CD14-positive monocyte (primary cell): ENCODE data around the gene FAM13A. TPM values are rescaled to one million over a fixed set of nuclear protein-coding genes. Genes with fewer than 3 reads are reported as not detected.
"Not testable (repeated sequence)": the region's sequence is repeated elsewhere in the genome, so short reads cannot be mapped to it uniquely, and the experiment has no call there.

Source experiments
- DNase-seq, 3 donors: peaks; one replicate each; pipeline ENCODE4 v3.0.0-alpha.2; 2011 to 2022
- H2AFZ ChIP-seq: 2 replicates; pipeline ENCODE4 v1.6.0; 2012; ENCODE audit warnings: mild to moderate bottlenecking, low read depth, low read length, inconsistent platforms; ENCODE audit not compliant: insufficient read depth, poor library complexity, severe bottlenecking
- H3K27ac ChIP-seq, 2 donors: 1 replicate in 1 of 2; 2 replicates in 1 of 2; pipeline ENCODE4 v1.5.1; 2012 to 2013; ENCODE audit warnings: low read length in 2 of 2, control low read depth in 1 of 2, inconsistent platforms in 1 of 2, low read depth in 1 of 2, mild to moderate bottlenecking in 1 of 2
- H3K27me3 ChIP-seq, 2 donors: one replicate each; pipeline versions ENCODE4 v1.6.0 to v1.6.1; 2011 to 2013; ENCODE audit warnings: low read length in 2 of 2; ENCODE audit not compliant: control insufficient read depth in 2 of 2, insufficient read depth in 2 of 2
- H3K36me3 ChIP-seq, 2 donors: replicated peaks in 1 of 2; 1 replicate in 1 of 2; 2 replicates in 1 of 2; pipeline versions ENCODE4 v1.5.1 to v1.6.1; 2012 to 2013; ENCODE audit warnings: low read length in 2 of 2, control low read depth in 1 of 2, inconsistent platforms in 1 of 2, mild to moderate bottlenecking in 1 of 2; ENCODE audit not compliant: insufficient read depth in 2 of 2, control insufficient read depth in 1 of 2
- H3K4me1 ChIP-seq, 2 donors: 1 replicate in 1 of 2; 2 replicates in 1 of 2; pipeline versions ENCODE4 v1.5.1 to v1.6.1; 2012 to 2013; ENCODE audit warnings: low read length in 2 of 2, control low read depth in 1 of 2, inconsistent platforms in 1 of 2, mild to moderate bottlenecking in 1 of 2, moderate library complexity in 1 of 2; ENCODE audit not compliant: insufficient read depth in 2 of 2, control insufficient read depth in 1 of 2
- H3K4me2 ChIP-seq: replicated peaks from 2 replicates; pipeline ENCODE3; 2012; ENCODE audit warnings: low read length, moderate library complexity, mild to moderate bottlenecking; ENCODE audit not compliant: poor library complexity, severe bottlenecking; ENCODE audit errors: extremely low read depth
- H3K4me3 ChIP-seq, 3 experiments: fragments of 200-600 bp in 1 of 3; sonication (generic) in 1 of 3; replicated peaks in 1 of 3; 1 replicate in 2 of 3; 2 replicates in 1 of 3; pipeline ENCODE4 v1.5.1; 2011 to 2013; ENCODE audit warnings: low read length in 3 of 3, mild to moderate bottlenecking in 3 of 3, control low read depth in 2 of 3, low read depth in 2 of 3, inconsistent platforms in 1 of 3, moderate library complexity in 1 of 3
- H3K79me2 ChIP-seq: 2 replicates; pipeline ENCODE4 v1.6.0; 2012; ENCODE audit warnings: mild to moderate bottlenecking, control low read depth, inconsistent platforms, low read length, moderate library complexity; ENCODE audit not compliant: insufficient read depth
- H3K9ac ChIP-seq: 2 replicates; pipeline ENCODE4 v1.6.0; 2017; ENCODE audit warnings: low read length, mild to moderate bottlenecking; ENCODE audit not compliant: insufficient read depth, poor library complexity, severe bottlenecking
- H3K9me3 ChIP-seq, 2 donors: replicated peaks in 1 of 2; 1 replicate in 1 of 2; 2 replicates in 1 of 2; pipeline versions ENCODE4 v1.5.1 to v1.6.1; 2012 to 2013; ENCODE audit warnings: low read length in 2 of 2, control low read depth in 1 of 2; ENCODE audit not compliant: control insufficient read depth in 1 of 2, insufficient read depth in 1 of 2
- H4K20me1 ChIP-seq: 2 replicates; pipeline ENCODE4 v1.6.0; 2012; ENCODE audit warnings: mild to moderate bottlenecking, low read length, control low read depth, moderate library complexity; ENCODE audit not compliant: insufficient read depth
- H3K27ac Mint-ChIP-seq, 7 donors: one replicate each; pipeline ENCODE4 v1.8.0; 2020; ENCODE audit warnings: mild to moderate bottlenecking in 7 of 7, mixed read lengths in 7 of 7, moderate library complexity in 6 of 7, inconsistent platforms in 2 of 7
- H3K27me3 Mint-ChIP-seq, 3 donors: one replicate each; pipeline ENCODE4 v1.8.0; 2021 to 2022; ENCODE audit warnings: low read depth in 3 of 3, mild to moderate bottlenecking in 3 of 3, mixed read lengths in 3 of 3, moderate library complexity in 3 of 3, inconsistent platforms in 1 of 3
- H3K36me3 Mint-ChIP-seq, 2 donors: one replicate each; pipeline ENCODE4 v1.8.0; 2020; ENCODE audit warnings: mixed read lengths in 2 of 2, inconsistent platforms in 1 of 2, mild to moderate bottlenecking in 1 of 2
- H3K4me1 Mint-ChIP-seq: one replicate; pipeline ENCODE4 v1.8.0; 2020; ENCODE audit warnings: mild to moderate bottlenecking, mixed read lengths
- H3K4me3 Mint-ChIP-seq, 2 donors: one replicate each; pipeline ENCODE4 v1.8.0; 2020; ENCODE audit warnings: mild to moderate bottlenecking in 2 of 2, mixed read lengths in 2 of 2, moderate library complexity in 1 of 2
- H3K9me3 Mint-ChIP-seq, 7 donors: one replicate each; pipeline ENCODE4 v1.8.0; 2020 to 2022; ENCODE audit warnings: mixed read lengths in 7 of 7, mild to moderate bottlenecking in 6 of 7, moderate library complexity in 6 of 7, inconsistent platforms in 2 of 7
- WGBS: methylation state at CpG from one replicate; pipeline ENCODE4 v1.1.5; 2013; ENCODE audit warnings: missing lambda C conversion rate; ENCODE audit not compliant: insufficient coverage; 5-methylcytosine and 5-hydroxymethylcytosine counted together
- intact Hi-C, 2 donors: fragments of 100-400 bp; cut with micrococcal nuclease; formaldehyde crosslinking; loops; one replicate each; pipeline versions ENCODE4 v1.15.0 to v1.15.1; 2023
- polyA plus RNA-seq, 3 donors: library from polyadenylated mRNA; depleted of rRNA in 1 of 3; unstranded in 2 of 3; stranded (reverse) in 1 of 3; fragments of 300-500 nt in 2 of 3; fragments of >200 nt in 1 of 3; fragmentation: Illumina TruSeq in 2 of 3; gene quantifications; 1 replicate in 2 of 3; 2 replicates in 1 of 3; pipeline ENCODE4 v1.2.3, GENCODE V29; 2012 to 2021
- TF ChIP-seq, protein P1 (sequence below): fragments of 200-600 bp; IDR thresholded peaks from one replicate; pipeline ENCODE4 v1.8.0; 2022; ENCODE audit warnings: antibody characterized with exemption, mild to moderate bottlenecking

The FAM13A gene
- polyA plus RNA-seq, 3 donors: 5.3 to 20.0 (median 6.5) TPM

DNA sequence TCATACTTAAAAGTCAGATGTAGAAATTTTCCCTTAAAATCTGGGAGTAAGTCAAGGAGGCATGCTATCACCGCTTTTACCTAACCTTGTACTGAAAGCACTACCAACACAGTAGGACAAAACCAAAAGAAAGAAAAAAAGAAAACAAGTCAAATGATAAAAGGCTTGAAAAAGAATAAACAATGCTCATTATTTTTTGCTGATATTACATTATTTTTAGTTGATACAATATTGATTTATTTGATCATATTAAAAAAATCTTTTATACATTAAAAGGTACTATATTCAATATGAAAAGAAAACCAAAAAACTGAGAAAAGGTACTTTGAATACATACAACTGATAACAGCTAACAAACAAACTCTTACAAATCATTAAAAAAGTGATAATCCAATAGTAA, 164.3 kb downstream of the FAM13A start:
- H3K27me3 Mint-ChIP-seq: no peaks in the 10 kb centered on the region
- no peak overlapping the region for H3K27ac Mint-ChIP-seq
- intact Hi-C loops: no loop called here

GRCh38 chr4:88891636-88892035, 165.3 kb downstream of the FAM13A start:
- Histone ChIP-seq H3K79me2 (no peaks in the 10 kb centered on the region), H3K4me1 (no peaks in the 10 kb centered on the region), H3K27me3 (no peaks in the 10 kb centered on the region), H3K9me3 (no peaks in the 10 kb centered on the region), H3K27ac (no peak overlapping the region), H3K9ac (no peak overlapping the region), H4K20me1 (no peaks in the 10 kb centered on the region), H2AFZ (no peak overlapping the region), H3K4me2 (no peak overlapping the region), H3K36me3 (no peaks in the 10 kb centered on the region), H3K4me3 (no peak overlapping the region)
- TF ChIP-seq, protein P1, sequence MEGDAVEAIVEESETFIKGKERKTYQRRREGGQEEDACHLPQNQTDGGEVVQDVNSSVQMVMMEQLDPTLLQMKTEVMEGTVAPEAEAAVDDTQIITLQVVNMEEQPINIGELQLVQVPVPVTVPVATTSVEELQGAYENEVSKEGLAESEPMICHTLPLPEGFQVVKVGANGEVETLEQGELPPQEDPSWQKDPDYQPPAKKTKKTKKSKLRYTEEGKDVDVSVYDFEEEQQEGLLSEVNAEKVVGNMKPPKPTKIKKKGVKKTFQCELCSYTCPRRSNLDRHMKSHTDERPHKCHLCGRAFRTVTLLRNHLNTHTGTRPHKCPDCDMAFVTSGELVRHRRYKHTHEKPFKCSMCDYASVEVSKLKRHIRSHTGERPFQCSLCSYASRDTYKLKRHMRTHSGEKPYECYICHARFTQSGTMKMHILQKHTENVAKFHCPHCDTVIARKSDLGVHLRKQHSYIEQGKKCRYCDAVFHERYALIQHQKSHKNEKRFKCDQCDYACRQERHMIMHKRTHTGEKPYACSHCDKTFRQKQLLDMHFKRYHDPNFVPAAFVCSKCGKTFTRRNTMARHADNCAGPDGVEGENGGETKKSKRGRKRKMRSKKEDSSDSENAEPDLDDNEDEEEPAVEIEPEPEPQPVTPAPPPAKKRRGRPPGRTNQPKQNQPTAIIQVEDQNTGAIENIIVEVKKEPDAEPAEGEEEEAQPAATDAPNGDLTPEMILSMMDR: no peak
- H3K36me3 Mint-ChIP-seq: no peaks in the 10 kb centered on the region
- 75% methylated on average over 1 of the region's 1 CpG for WGBS
- H3K9me3 Mint-ChIP-seq: no peaks in the 10 kb centered on the region
- DNase-seq: no peak
- H3K4me1 Mint-ChIP-seq: peaks cover 2% of the 10 kb centered on the region
- H3K27me3 Mint-ChIP-seq: no peaks in the 10 kb centered on the region
- H3K27ac Mint-ChIP-seq: no peak overlapping the region
- H3K4me3 Mint-ChIP-seq: no peak overlapping the region
- intact Hi-C loops: no loop called here

More for the DNA sequence above, 164.3 kb downstream of the FAM13A start:
- H3K27me3 ChIP-seq: no peaks in the 10 kb centered on the region
- H3K79me2 ChIP-seq: no peaks in the 10 kb centered on the region
- WGBS: no CpG with 5 or more reads among the region's 1 CpG
- DNase-seq: no peak
- H4K20me1 ChIP-seq: no peaks in the 10 kb centered on the region
- TF ChIP-seq, protein P1: no peak
- no peak overlapping the region for H2AFZ ChIP-seq
- no peaks in the 10 kb centered on the region for H3K4me1 ChIP-seq
- no peaks in the 10 kb centered on the region for H3K9me3 Mint-ChIP-seq
- peaks cover 2% of the 10 kb centered on the region for H3K4me1 Mint-ChIP-seq
- H3K4me3 ChIP-seq: no peak overlapping the region
- no peaks in the 10 kb centered on the region for H3K36me3 Mint-ChIP-seq
- H3K9ac ChIP-seq: no peak overlapping the region
- no peak overlapping the region for H3K4me2 ChIP-seq
- no peaks in the 10 kb centered on the region for H3K9me3 ChIP-seq
- H3K4me3 Mint-ChIP-seq: no peak overlapping the region
- no peaks in the 10 kb centered on the region for H3K36me3 ChIP-seq
- H3K27ac ChIP-seq: no peak overlapping the region

DNA sequence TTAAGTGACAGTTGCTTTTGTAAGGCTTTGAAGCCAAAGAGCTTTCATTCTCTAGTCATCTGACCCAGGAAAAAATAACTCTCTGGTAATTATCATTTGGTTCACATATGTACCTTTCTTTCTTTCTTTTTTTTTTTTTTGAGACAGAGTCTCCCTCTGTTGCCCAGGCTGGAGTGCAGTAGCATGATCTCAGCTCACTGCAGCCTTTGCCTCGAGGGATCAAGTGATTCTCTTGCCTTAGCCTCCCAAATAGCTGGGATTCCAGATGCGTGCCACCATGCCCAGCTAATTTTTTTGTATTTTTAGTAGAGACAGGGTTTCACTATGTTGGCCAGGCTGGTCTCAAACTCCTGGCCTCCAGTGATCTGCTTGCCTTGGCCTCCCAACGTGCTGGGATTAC, 169.6 kb downstream of the FAM13A start:
- intact Hi-C loops, H3K79me2 ChIP-seq, H3K9me3 ChIP-seq, H3K4me3 ChIP-seq, H3K27me3 Mint-ChIP-seq, H3K4me2 ChIP-seq, DNase-seq, H3K9ac ChIP-seq, H3K27ac Mint-ChIP-seq, H3K4me1 ChIP-seq, H3K4me1 Mint-ChIP-seq, H4K20me1 ChIP-seq, H3K36me3 Mint-ChIP-seq, H3K4me3 Mint-ChIP-seq, H3K9me3 Mint-ChIP-seq, H2AFZ ChIP-seq, H3K36me3 ChIP-seq, H3K27ac ChIP-seq, H3K27me3 ChIP-seq: not testable (repeated sequence)
- 83% methylated on average over 1 of the region's 3 CpGs for WGBS
